GM23338 (cell line): ENCODE data around the gene TMEM45A. TPM values are rescaled to one million over a fixed set of nuclear protein-coding genes. Genes with fewer than 3 reads are reported as not detected.

Experiments used
- ATAC-seq: fragments of 200-7000 bp; cut with Tn5 transposase; 3 replicates; pipeline ENCODE4 v1.9.1; 2020
- DNase-seq: peaks from one replicate; pipeline ENCODE4 v3.0.0-alpha.2; 2015; ENCODE audit warnings: low spot score
- H2AFZ ChIP-seq: fragments of 200-600 bp; sonication (generic); 2 replicates; pipeline ENCODE4 v1.8.0; 2016; ENCODE audit warnings: antibody characterized with exemption, mild to moderate bottlenecking, moderate library complexity
- H3F3A ChIP-seq: fragments of 200-600 bp; sonication (generic); replicated peaks from 2 replicates; pipeline ENCODE4 v1.8.0; 2017; ENCODE audit warnings: antibody characterized with exemption, mixed run types, low read depth
- H3K27ac ChIP-seq: fragments of 200-600 bp; sonication (generic); 2 replicates; pipeline ENCODE4 v1.6.1; 2016; ENCODE audit warnings: low read depth
- H3K27me3 ChIP-seq: fragments of 200-600 bp; sonication (generic); 2 replicates; pipeline ENCODE4 v1.8.0; 2016; ENCODE audit warnings: mild to moderate bottlenecking, mixed run types, moderate library complexity; ENCODE audit not compliant: insufficient read depth
- H3K36me3 ChIP-seq: fragments of 200-600 bp; sonication (generic); 2 replicates; pipeline ENCODE4 v1.8.0; 2016; ENCODE audit warnings: mild to moderate bottlenecking; ENCODE audit not compliant: insufficient read depth
- H3K4me1 ChIP-seq: fragments of 200-600 bp; sonication (generic); 2 replicates; pipeline ENCODE4 v1.8.0; 2016; ENCODE audit warnings: mild to moderate bottlenecking, moderate library complexity; ENCODE audit not compliant: insufficient read depth
- H3K4me2 ChIP-seq: fragments of 200-600 bp; sonication (generic); 2 replicates; pipeline ENCODE4 v1.7.1; 2017; ENCODE audit warnings: mixed run types
- H3K4me3 ChIP-seq: fragments of 200-600 bp; sonication (generic); 2 replicates; pipeline ENCODE4 v1.6.1; 2016; ENCODE audit warnings: mixed run types
- H3K79me2 ChIP-seq: fragments of 200-600 bp; sonication (generic); replicated peaks from 2 replicates; pipeline ENCODE4 v1.8.0; 2017; ENCODE audit warnings: mild to moderate bottlenecking; ENCODE audit not compliant: insufficient read depth
- H3K9me2 ChIP-seq: fragments of 200-600 bp; sonication (generic); 2 replicates; pipeline ENCODE4 v1.8.0; 2017; ENCODE audit not compliant: insufficient read depth
- H4K20me1 ChIP-seq: fragments of 200-600 bp; sonication (generic); replicated peaks from 2 replicates; pipeline ENCODE4 v1.8.0; 2017; ENCODE audit warnings: mild to moderate bottlenecking; ENCODE audit not compliant: insufficient read depth
- H3K27ac Mint-ChIP-seq: 2 replicates; pipeline ENCODE4 v1.8.0; 2020; ENCODE audit warnings: inconsistent platforms, mild to moderate bottlenecking, moderate library complexity, mixed read lengths
- H3K27me3 Mint-ChIP-seq: 3 replicates; pipeline ENCODE4 v1.8.0; 2022; ENCODE audit warnings: low read depth, mild to moderate bottlenecking, moderate library complexity, mixed read lengths, inconsistent platforms; ENCODE audit not compliant: insufficient read depth, poor library complexity
- H3K36me3 Mint-ChIP-seq: 3 replicates; pipeline ENCODE4 v1.8.0; 2021; ENCODE audit warnings: low read depth, mild to moderate bottlenecking, inconsistent platforms, moderate library complexity, mixed read lengths
- H3K4me1 Mint-ChIP-seq: 3 replicates; pipeline ENCODE4 v1.8.0; 2020; ENCODE audit warnings: mild to moderate bottlenecking, inconsistent platforms, mixed read lengths
- H3K4me3 Mint-ChIP-seq: 3 replicates; pipeline ENCODE4 v1.8.0; 2021; ENCODE audit warnings: moderate library complexity, mild to moderate bottlenecking, inconsistent platforms, mixed read lengths
- H3K9me3 Mint-ChIP-seq: 3 replicates; pipeline ENCODE4 v1.8.0; 2020; ENCODE audit warnings: moderate library complexity, mild to moderate bottlenecking, inconsistent platforms, mixed read lengths
- CREB1 ChIP-seq: fragments of 250-450 bp; sonication (Bioruptor Pico); IDR thresholded peaks from 2 replicates; pipeline ENCODE4 v1.5.0; 2020; ENCODE audit warnings: low read depth, mild to moderate bottlenecking, moderate library complexity
- CTCF ChIP-seq, 2 experiments: fragments of 200-600 bp in 1 of 2; sonication (generic) in 1 of 2; conservative IDR thresholded peaks; 2 replicates each; pipeline versions ENCODE4 v1.5.1 to v1.6.1; 2016 to 2017; ENCODE audit warnings: antibody characterized with exemption in 2 of 2, low read depth in 2 of 2, mild to moderate bottlenecking in 2 of 2, moderate library complexity in 1 of 2
- EZH2 ChIP-seq: fragments of 200-600 bp; sonication (generic); IDR thresholded peaks from one replicate; pipeline ENCODE4 v1.8.0; 2017; ENCODE audit warnings: antibody characterized with exemption, mild to moderate bottlenecking, low read depth; ENCODE audit not compliant: unreplicated experiment
- EZH2phosphoT487 ChIP-seq: fragments of 200-600 bp; sonication (generic); IDR thresholded peaks from one replicate; pipeline ENCODE4 v1.8.1; 2018; ENCODE audit warnings: antibody characterized with exemption; ENCODE audit not compliant: unreplicated experiment
- JUNB ChIP-seq: IDR thresholded peaks from one replicate; pipeline ENCODE4 v1.6.1; 2016; ENCODE audit warnings: antibody characterized with exemption; ENCODE audit not compliant: unreplicated experiment
- NANOG ChIP-seq: IDR thresholded peaks from 2 replicates; pipeline ENCODE4 v1.6.1; 2016; ENCODE audit warnings: antibody characterized with exemption, borderline replicate concordance
- POLR2AphosphoS5 ChIP-seq: IDR thresholded peaks from 2 replicates; pipeline ENCODE4 v1.6.1; 2016; ENCODE audit warnings: antibody characterized with exemption, low read depth
- STAT1 ChIP-seq: IDR thresholded peaks from one replicate; pipeline ENCODE4 v1.6.1; 2016; ENCODE audit warnings: antibody characterized with exemption; ENCODE audit not compliant: unreplicated experiment
- ZNF114 ChIP-seq: fragments of 250-450 bp; sonication (Bioruptor Pico); IDR thresholded peaks from 2 replicates; pipeline ENCODE4 v1.5.0; 2020; ENCODE audit warnings: mild to moderate bottlenecking, moderate library complexity
- ZNF331 ChIP-seq: fragments of 250-450 bp; sonication (Bioruptor Pico); IDR thresholded peaks from 2 replicates; pipeline ENCODE4 v1.5.0; 2020; ENCODE audit warnings: low read depth, mild to moderate bottlenecking, moderate library complexity
- ZNF462 ChIP-seq: fragments of 250-450 bp; sonication (Bioruptor Pico); IDR thresholded peaks from 2 replicates; pipeline ENCODE4 v1.5.0; 2020; ENCODE audit warnings: mild to moderate bottlenecking, moderate library complexity
- polyA plus RNA-seq: library from polyadenylated mRNA; unstranded; fragments of >200 nt; fragmentation: Nextera tagmentation; extraction: Ambion mirVana; gene quantifications from 2 replicates; pipeline ENCODE4 v1.2.1, GENCODE V29; 2016
- total RNA-seq: library from RNA; depleted of rRNA; stranded (reverse); fragments of >200 nt; shearing (Covaris generic); gene quantifications from 2 replicates; pipeline ENCODE4 v1.2.3, GENCODE V29; 2014
- TF ChIP-seq, protein P1 (sequence below): IDR thresholded peaks from one replicate; pipeline ENCODE4 v1.6.1; 2018; ENCODE audit warnings: antibody characterized with exemption; ENCODE audit not compliant: unreplicated experiment
- TF ChIP-seq, protein P2 (sequence below): IDR thresholded peaks from 2 replicates; pipeline ENCODE4 v1.6.1; 2016; ENCODE audit warnings: antibody characterized with exemption

The TMEM45A gene
- total and polyA plus RNA-seq, 2 experiments from 2014 or later, result 6.5 to 12.7 TPM

- Mint-ChIP-seq H3K4me1 (no peaks in the 10 kb centered on the region), H3K36me3 (no peaks in the 10 kb centered on the region), H3K27me3 (no peaks in the 10 kb centered on the region), H3K4me3 (no peak overlapping the region), H3K9me3 (no peaks in the 10 kb centered on the region), H3K27ac (no peak overlapping the region)
- H2AFZ ChIP-seq, result no peak overlapping the region
- H4K20me1 ChIP-seq, result no peaks in the 10 kb centered on the region
- no peaks in the 10 kb centered on the region for H3F3A ChIP-seq
- TF ChIP-seq NANOG (no peak), EZH2 (no peak), CTCF (conservative IDR thresholded peaks at IDR 0.05; ENCODE audit: low read depth in 2 of 2) (no peak), JUNB (no peak), ZNF331 (CRISPR knock-in tag) (no peak), POLR2AphosphoS5 (no peak), ZNF462 (no peak), ZNF114 (CRISPR knock-in tag) (no peak), EZH2phosphoT487 (no peak), CREB1 (CRISPR knock-in tag) (no peak), STAT1 (no peak)
- TF ChIP-seq, protein P1, sequence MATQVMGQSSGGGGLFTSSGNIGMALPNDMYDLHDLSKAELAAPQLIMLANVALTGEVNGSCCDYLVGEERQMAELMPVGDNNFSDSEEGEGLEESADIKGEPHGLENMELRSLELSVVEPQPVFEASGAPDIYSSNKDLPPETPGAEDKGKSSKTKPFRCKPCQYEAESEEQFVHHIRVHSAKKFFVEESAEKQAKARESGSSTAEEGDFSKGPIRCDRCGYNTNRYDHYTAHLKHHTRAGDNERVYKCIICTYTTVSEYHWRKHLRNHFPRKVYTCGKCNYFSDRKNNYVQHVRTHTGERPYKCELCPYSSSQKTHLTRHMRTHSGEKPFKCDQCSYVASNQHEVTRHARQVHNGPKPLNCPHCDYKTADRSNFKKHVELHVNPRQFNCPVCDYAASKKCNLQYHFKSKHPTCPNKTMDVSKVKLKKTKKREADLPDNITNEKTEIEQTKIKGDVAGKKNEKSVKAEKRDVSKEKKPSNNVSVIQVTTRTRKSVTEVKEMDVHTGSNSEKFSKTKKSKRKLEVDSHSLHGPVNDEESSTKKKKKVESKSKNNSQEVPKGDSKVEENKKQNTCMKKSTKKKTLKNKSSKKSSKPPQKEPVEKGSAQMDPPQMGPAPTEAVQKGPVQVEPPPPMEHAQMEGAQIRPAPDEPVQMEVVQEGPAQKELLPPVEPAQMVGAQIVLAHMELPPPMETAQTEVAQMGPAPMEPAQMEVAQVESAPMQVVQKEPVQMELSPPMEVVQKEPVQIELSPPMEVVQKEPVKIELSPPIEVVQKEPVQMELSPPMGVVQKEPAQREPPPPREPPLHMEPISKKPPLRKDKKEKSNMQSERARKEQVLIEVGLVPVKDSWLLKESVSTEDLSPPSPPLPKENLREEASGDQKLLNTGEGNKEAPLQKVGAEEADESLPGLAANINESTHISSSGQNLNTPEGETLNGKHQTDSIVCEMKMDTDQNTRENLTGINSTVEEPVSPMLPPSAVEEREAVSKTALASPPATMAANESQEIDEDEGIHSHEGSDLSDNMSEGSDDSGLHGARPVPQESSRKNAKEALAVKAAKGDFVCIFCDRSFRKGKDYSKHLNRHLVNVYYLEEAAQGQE, result no peak
- TF ChIP-seq, protein P2, sequence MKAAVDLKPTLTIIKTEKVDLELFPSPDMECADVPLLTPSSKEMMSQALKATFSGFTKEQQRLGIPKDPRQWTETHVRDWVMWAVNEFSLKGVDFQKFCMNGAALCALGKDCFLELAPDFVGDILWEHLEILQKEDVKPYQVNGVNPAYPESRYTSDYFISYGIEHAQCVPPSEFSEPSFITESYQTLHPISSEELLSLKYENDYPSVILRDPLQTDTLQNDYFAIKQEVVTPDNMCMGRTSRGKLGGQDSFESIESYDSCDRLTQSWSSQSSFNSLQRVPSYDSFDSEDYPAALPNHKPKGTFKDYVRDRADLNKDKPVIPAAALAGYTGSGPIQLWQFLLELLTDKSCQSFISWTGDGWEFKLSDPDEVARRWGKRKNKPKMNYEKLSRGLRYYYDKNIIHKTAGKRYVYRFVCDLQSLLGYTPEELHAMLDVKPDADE, result no peak
- no peaks in the 10 kb centered on the region for H3K27me3 ChIP-seq
- peaks cover 2% of the 10 kb centered on the region; the same call in 1 of the 2 replicates for H3K9me2 ChIP-seq
- no peak for ATAC-seq
- no peak overlapping the region for H3K4me3 ChIP-seq
- H3K4me2 ChIP-seq, result no peak overlapping the region
- H3K4me1 ChIP-seq, result no peaks in the 10 kb centered on the region
- H3K36me3 ChIP-seq, result no peaks in the 10 kb centered on the region
- H3K27ac ChIP-seq, result no peak overlapping the region
- no peak for DNase-seq
- no peaks in the 10 kb centered on the region for H3K79me2 ChIP-seq
These were observed 61.4 kb downstream of the TMEM45A start for GRCh38 chr3:100553618-100554372.
